Liver (tissue), 9 donors: Measurements from ENCODE around the gene DYNC1LI2. TPM values are rescaled to one million over a fixed set of nuclear protein-coding genes. Genes with fewer than 3 reads are reported as not detected.

Experiments
- DNase-seq: peaks from one replicate; pipeline ENCODE4 v3.0.0-alpha.2; 2017; ENCODE audit warnings: low spot score
- H3K27ac ChIP-seq, 2 donors: one replicate each; pipeline ENCODE4 v1.7.0; 2013; ENCODE audit warnings: inconsistent platforms in 2 of 2, low read length in 2 of 2, control low read depth in 1 of 2, low read depth in 1 of 2, mild to moderate bottlenecking in 1 of 2
- H3K27me3 ChIP-seq, 4 donors: one replicate each; pipeline versions ENCODE4 v1.6.1 to v1.7.0; 2013; ENCODE audit warnings: low read length in 3 of 4, inconsistent platforms in 1 of 4, mild to moderate bottlenecking in 1 of 4, moderate library complexity in 1 of 4; ENCODE audit not compliant: control insufficient read depth in 4 of 4, insufficient read depth in 4 of 4
- H3K36me3 ChIP-seq, 4 donors: one replicate each; pipeline versions ENCODE4 v1.6.1 to v1.7.0; 2013; ENCODE audit warnings: low read length in 3 of 4, mild to moderate bottlenecking in 3 of 4, low read depth in 1 of 4, moderate library complexity in 1 of 4; ENCODE audit not compliant: control insufficient read depth in 4 of 4, insufficient read depth in 3 of 4
- H3K4me1 ChIP-seq, 4 donors: one replicate each; pipeline versions ENCODE4 v1.6.1 to v1.7.0; 2013; ENCODE audit warnings: low read length in 3 of 4, mild to moderate bottlenecking in 3 of 4, moderate library complexity in 1 of 4; ENCODE audit not compliant: control insufficient read depth in 4 of 4, insufficient read depth in 4 of 4
- H3K4me3 ChIP-seq, 3 donors: one replicate each; pipeline versions ENCODE4 v1.6.1 to v1.7.0; 2013; ENCODE audit warnings: low read length in 3 of 3, control low read depth in 1 of 3, low read depth in 1 of 3, mild to moderate bottlenecking in 1 of 3
- H3K9ac ChIP-seq, 2 donors: one replicate each; pipeline ENCODE4 v1.7.0; 2013; ENCODE audit warnings: low read length in 2 of 2, mild to moderate bottlenecking in 2 of 2, moderate library complexity in 2 of 2, control low read depth in 1 of 2, low read depth in 1 of 2
- H3K9me3 ChIP-seq, 4 donors: one replicate each; pipeline versions ENCODE4 v1.6.1 to v1.7.0; 2013; ENCODE audit warnings: low read length in 3 of 4; ENCODE audit not compliant: control insufficient read depth in 4 of 4
- ATF3 ChIP-seq: IDR thresholded peaks from 2 replicates; pipeline ENCODE4 v1.6.1; 2016; ENCODE audit warnings: antibody characterized with exemption
- EGR1 ChIP-seq, 2 donors: IDR thresholded peaks; 2 replicates each; pipeline ENCODE4 v1.6.1; 2016 to 2018; ENCODE audit warnings: antibody characterized with exemption in 2 of 2, low read depth in 2 of 2
- FOXA1 ChIP-seq: IDR thresholded peaks from 2 replicates; pipeline ENCODE4 v1.6.1; 2016; ENCODE audit warnings: antibody characterized with exemption
- FOXA2 ChIP-seq: IDR thresholded peaks from 2 replicates; pipeline ENCODE4 v1.6.1; 2016; ENCODE audit warnings: antibody characterized with exemption
- GABPA ChIP-seq, 2 donors: IDR thresholded peaks in 1 of 2; conservative IDR thresholded peaks in 1 of 2; 2 replicates each; pipeline ENCODE4 v1.6.1; 2016; ENCODE audit warnings: antibody characterized with exemption in 2 of 2, mild to moderate bottlenecking in 1 of 2, moderate library complexity in 1 of 2
- HNF4G ChIP-seq: IDR thresholded peaks from 2 replicates; pipeline ENCODE4 v1.6.1; 2016; ENCODE audit warnings: antibody characterized with exemption
- JUND ChIP-seq, 2 donors: IDR thresholded peaks; 2 replicates each; pipeline ENCODE4 v1.6.1; 2016; ENCODE audit warnings: antibody characterized with exemption in 2 of 2
- MAX ChIP-seq: IDR thresholded peaks from 2 replicates; pipeline ENCODE4 v1.6.1; 2016; ENCODE audit warnings: antibody characterized with exemption
- RAD21 ChIP-seq, 2 donors: IDR thresholded peaks; 2 replicates each; pipeline ENCODE4 v1.6.1; 2016; ENCODE audit warnings: antibody characterized with exemption in 2 of 2, mild to moderate bottlenecking in 2 of 2
- REST ChIP-seq: IDR thresholded peaks from 2 replicates; pipeline ENCODE4 v1.6.1; 2016; ENCODE audit warnings: antibody characterized with exemption, mild to moderate bottlenecking
- RXRA ChIP-seq, 2 donors: IDR thresholded peaks; 2 replicates each; pipeline ENCODE4 v1.6.1; 2017 to 2018; ENCODE audit warnings: antibody characterized with exemption in 2 of 2, mild to moderate bottlenecking in 1 of 2
- SP1 ChIP-seq: IDR thresholded peaks from 2 replicates; pipeline ENCODE4 v1.6.1; 2018; ENCODE audit warnings: antibody characterized with exemption, mild to moderate bottlenecking
- TAF1 ChIP-seq: conservative IDR thresholded peaks from 2 replicates; pipeline ENCODE4 v1.6.1; 2016; ENCODE audit warnings: antibody characterized with exemption, mild to moderate bottlenecking
- YY1 ChIP-seq: IDR thresholded peaks from 2 replicates; pipeline ENCODE4 v1.6.1; 2016; ENCODE audit warnings: antibody characterized with exemption, mild to moderate bottlenecking
- ZBTB33 ChIP-seq: IDR thresholded peaks from 2 replicates; pipeline ENCODE4 v1.6.1; 2016; ENCODE audit warnings: antibody characterized with exemption
- WGBS: extraction: QIAGEN DNeasy Blood & Tissue Kit; methylation state at CpG from one replicate; pipeline ENCODE4 v1.1.7; 2013; 5-methylcytosine and 5-hydroxymethylcytosine counted together
- polyA plus RNA-seq, 2 donors: library from polyadenylated mRNA; stranded (reverse) in 1 of 2; unstranded in 1 of 2; fragments of 200-250 nt in 1 of 2; fragments of >200 nt in 1 of 2; fragmentation: Nextera tagmentation in 1 of 2; extraction: Ambion mirVana in 1 of 2; gene quantifications; one replicate each; pipeline versions ENCODE4 v1.2.1 to v1.2.3, GENCODE V29; 2013 to 2015
- total RNA-seq, 2 donors: library from RNA; depleted of rRNA; stranded (reverse); fragments of >200 nt; gene quantifications; one replicate each; pipeline ENCODE4 v1.2.3, GENCODE V29; 2014
- donor health status: healthy.
- donor health status: healthy.
- donor health status: healthy.
- donor health status: healthy.
- donor health status: healthy.

The DYNC1LI2 gene
- total and polyA plus RNA-seq, 4 donors = 14.2 to 106 (median 35.1) TPM

- Histone ChIP-seq H3K36me3 (no peaks in the 10 kb centered on the region), H3K9me3 (no peaks in the 10 kb centered on the region), H3K4me3 (no peak overlapping the region), H3K27ac (no peak overlapping the region), H3K27me3 (no peaks in the 10 kb centered on the region), H3K4me1 (no peaks in the 10 kb centered on the region), H3K9ac (no peak overlapping the region)
- WGBS = 62% methylated on average over 3 of the region's 3 CpGs
- no peak for TF ChIP-seq YY1
- TF ChIP-seq TAF1 = no peak
- TF ChIP-seq RAD21 (IDR thresholded peaks at IDR 0.05) = no peak
- no peak for TF ChIP-seq GABPA (IDR thresholded peaks at IDR 0.05 in 1 of 2, conservative IDR thresholded peaks at IDR 0.05 in 1 of 2)
- TF ChIP-seq ATF3 = no peak
- TF ChIP-seq MAX = no peak
- TF ChIP-seq REST = no peak
- TF ChIP-seq FOXA1 = no peak
- TF ChIP-seq JUND (IDR thresholded peaks at IDR 0.05) = no peak
- TF ChIP-seq HNF4G = no peak
- no peak for TF ChIP-seq ZBTB33
- no peak for TF ChIP-seq EGR1 (IDR thresholded peaks at IDR 0.05; ENCODE audit: low read depth in 2 of 2)
- TF ChIP-seq RXRA (IDR thresholded peaks at IDR 0.05) = no peak
- DNase-seq = no peak
Measured at GRCh38 chr16:66790130-66790733, 38.8 kb upstream of the DYNC1LI2 start.

- Histone ChIP-seq H3K27me3 (no peaks in the 10 kb centered on the region), H3K4me3 (no peak overlapping the region), H3K4me1 (no peaks in the 10 kb centered on the region), H3K36me3 (no peaks in the 10 kb centered on the region), H3K9ac (no peak overlapping the region), H3K9me3 (no peaks in the 10 kb centered on the region), H3K27ac (no peak overlapping the region)
- WGBS = 49% methylated on average over 2 of the region's 2 CpGs
- TF ChIP-seq ZBTB33 = no peak
- no peak for TF ChIP-seq EGR1 (IDR thresholded peaks at IDR 0.05; ENCODE audit: low read depth in 2 of 2)
- no peak for TF ChIP-seq GABPA (IDR thresholded peaks at IDR 0.05 in 1 of 2, conservative IDR thresholded peaks at IDR 0.05 in 1 of 2)
- TF ChIP-seq SP1 = no peak
- no peak for TF ChIP-seq FOXA2
- no peak for TF ChIP-seq FOXA1
- no peak for TF ChIP-seq JUND (IDR thresholded peaks at IDR 0.05)
- no peak for DNase-seq
Measured at GRCh38 chr16:66787427-66787826, 36.0 kb upstream of the DYNC1LI2 start.
